ENCODE measurements around the gene PIRT.
"Not testable (repeated sequence)": the region's sequence is repeated elsewhere in the genome, so short reads cannot be mapped to it uniquely, and the experiment has no call there.

PIRT gene

GRCh38 chr17:10859051-10859450 lies 21.2 kb upstream of the PIRT start:
- Histone ChIP-seq H3K9ac (ENCODE audit: insufficient read length) (no peak overlapping the region), H3K9me3 (ENCODE audit: low read depth, low read length) (no peaks in the 10 kb centered on the region), H3K36me3 (ENCODE audit: insufficient read depth, low read length) (no peaks in the 10 kb centered on the region), H3K27ac (no peak overlapping the region), H3K4me3 (no peak overlapping the region)
- no peak for DNase-seq (ENCODE audit: low read depth, low spot score)
- TF ChIP-seq FOXP2 (optimal IDR thresholded peaks at IDR 0.05; ENCODE audit: control extremely low read depth, extremely low read length, insufficient read depth) = no peak
- TF ChIP-seq EZH2 (IDR thresholded peaks at IDR 0.05) = no peak
- no peak for TF ChIP-seq POLR2AphosphoS5 (IDR thresholded peaks at IDR 0.05; ENCODE audit: borderline replicate concordance, low read depth, low read length)

- Histone ChIP-seq H3K4me3 (no peak overlapping the region), H3K36me3 (ENCODE audit: insufficient read depth, low read length) (no peaks in the 10 kb centered on the region), H3K9ac (ENCODE audit: insufficient read length) (no peak overlapping the region), H3K9me3 (ENCODE audit: low read depth, low read length) (no peaks in the 10 kb centered on the region), H3K27ac (no peak overlapping the region)
- no peak for DNase-seq (ENCODE audit: low read depth, low spot score)
- TF ChIP-seq EZH2 (IDR thresholded peaks at IDR 0.05) = no peak
- TF ChIP-seq POLR2AphosphoS5 (IDR thresholded peaks at IDR 0.05; ENCODE audit: borderline replicate concordance, low read depth, low read length) = no peak
- no peak for TF ChIP-seq FOXP2 (optimal IDR thresholded peaks at IDR 0.05; ENCODE audit: control extremely low read depth, extremely low read length, insufficient read depth)
These were observed 20.1 kb upstream of the PIRT start for GRCh38 chr17:10857976-10858375.

GRCh38 chr17:10846636-10847035 lies 8.7 kb upstream of the PIRT start:
- DNase-seq (ENCODE audit: low read depth, low spot score); H3K36me3 ChIP-seq (ENCODE audit: insufficient read depth, low read length); H3K9me3 ChIP-seq (ENCODE audit: low read depth, low read length); H3K27ac ChIP-seq; H3K9ac ChIP-seq (ENCODE audit: insufficient read length); H3K4me3 ChIP-seq: not testable (repeated sequence)

- peak overlapping the region; percentile 84 for H3K4me3 ChIP-seq
- no peak for TF ChIP-seq POLR2AphosphoS5 (IDR thresholded peaks at IDR 0.05; ENCODE audit: borderline replicate concordance, low read depth, low read length)
- TF ChIP-seq FOXP2 (optimal IDR thresholded peaks at IDR 0.05; ENCODE audit: control extremely low read depth, extremely low read length, insufficient read depth) = no peak
- TF ChIP-seq EZH2 (IDR thresholded peaks at IDR 0.05) = no peak
- DNase-seq (ENCODE audit: low read depth, low spot score) = no peak
These were observed 7.5 kb upstream of the PIRT start for GRCh38 chr17:10845388-10845751.

GRCh38 chr17:10844621-10845387 lies 6.9 kb upstream of the PIRT start:
- Histone ChIP-seq H3K9ac (ENCODE audit: insufficient read length) (peak overlapping the region; percentile 55), H3K27ac (no peak overlapping the region), H3K9me3 (ENCODE audit: low read depth, low read length) (no peaks in the 10 kb centered on the region), H3K4me3 (peak overlapping the region; percentile 84), H3K36me3 (ENCODE audit: insufficient read depth, low read length) (no peaks in the 10 kb centered on the region)
- TF ChIP-seq EZH2 (IDR thresholded peaks at IDR 0.05) (no peak), FOXP2 (optimal IDR thresholded peaks at IDR 0.05; ENCODE audit: control extremely low read depth, extremely low read length, insufficient read depth) (no peak), POLR2AphosphoS5 (IDR thresholded peaks at IDR 0.05; ENCODE audit: borderline replicate concordance, low read depth, low read length) (no peak)
- no peak for DNase-seq (ENCODE audit: low read depth, low spot score)

More at GRCh38 chr17:10845388-10845751, 7.5 kb upstream of the PIRT start:
- Histone ChIP-seq H3K9me3 (ENCODE audit: low read depth, low read length) (no peaks in the 10 kb centered on the region), H3K9ac (ENCODE audit: insufficient read length) (no peak overlapping the region), H3K36me3 (ENCODE audit: insufficient read depth, low read length) (no peaks in the 10 kb centered on the region), H3K27ac (no peak overlapping the region)

- H3K4me3 ChIP-seq = no peak overlapping the region
- H3K9ac ChIP-seq (ENCODE audit: insufficient read length) = no peak overlapping the region
- H3K9me3 ChIP-seq (ENCODE audit: low read depth, low read length) = no peaks in the 10 kb centered on the region
- H3K36me3 ChIP-seq (ENCODE audit: insufficient read depth, low read length) = no peaks in the 10 kb centered on the region
- no peak overlapping the region for H3K27ac ChIP-seq
- no peak for DNase-seq (ENCODE audit: low read depth, low spot score)
- no peak for TF ChIP-seq FOXP2 (optimal IDR thresholded peaks at IDR 0.05; ENCODE audit: control extremely low read depth, extremely low read length, insufficient read depth)
- no peak for TF ChIP-seq EZH2 (IDR thresholded peaks at IDR 0.05)
- TF ChIP-seq POLR2AphosphoS5 (IDR thresholded peaks at IDR 0.05; ENCODE audit: borderline replicate concordance, low read depth, low read length) = no peak
These were observed 5.9 kb upstream of the PIRT start for GRCh38 chr17:10843811-10844210.

GRCh38 chr17:10842658-10843057 lies 4.8 kb upstream of the PIRT start:
- Histone ChIP-seq H3K36me3 (ENCODE audit: insufficient read depth, low read length) (no peaks in the 10 kb centered on the region), H3K4me3 (no peak overlapping the region), H3K9me3 (ENCODE audit: low read depth, low read length) (no peaks in the 10 kb centered on the region), H3K9ac (ENCODE audit: insufficient read length) (no peak overlapping the region), H3K27ac (no peak overlapping the region)
- DNase-seq (ENCODE audit: low read depth, low spot score) = no peak
- TF ChIP-seq EZH2 (IDR thresholded peaks at IDR 0.05) = no peak

- TF ChIP-seq EZH2 (IDR thresholded peaks at IDR 0.05) (no peak), POLR2AphosphoS5 (IDR thresholded peaks at IDR 0.05; ENCODE audit: borderline replicate concordance, low read depth, low read length) (no peak), FOXP2 (optimal IDR thresholded peaks at IDR 0.05; ENCODE audit: control extremely low read depth, extremely low read length, insufficient read depth) (no peak)
- no peaks in the 10 kb centered on the region for H3K9me3 ChIP-seq (ENCODE audit: low read depth, low read length)
- H3K4me3 ChIP-seq = no peak overlapping the region
- no peak overlapping the region for H3K9ac ChIP-seq (ENCODE audit: insufficient read length)
- DNase-seq (ENCODE audit: low read depth, low spot score) = no peak
- H3K36me3 ChIP-seq (ENCODE audit: insufficient read depth, low read length) = no peaks in the 10 kb centered on the region
- H3K27ac ChIP-seq = no peak overlapping the region
These were observed 795 bp upstream of the PIRT start for GRCh38 chr17:10838682-10839081.

GRCh38 chr17:10836966-10837590 lies 809 bp downstream of the PIRT start:
- no peak overlapping the region for H3K9ac ChIP-seq (ENCODE audit: insufficient read length)
- TF ChIP-seq POLR2AphosphoS5 (IDR thresholded peaks at IDR 0.05; ENCODE audit: borderline replicate concordance, low read depth, low read length) (no peak), EZH2 (IDR thresholded peaks at IDR 0.05) (no peak), FOXP2 (optimal IDR thresholded peaks at IDR 0.05; ENCODE audit: control extremely low read depth, extremely low read length, insufficient read depth) (no peak)
- H3K27ac ChIP-seq = no peak overlapping the region
- H3K9me3 ChIP-seq (ENCODE audit: low read depth, low read length) = no peaks in the 10 kb centered on the region
- no peaks in the 10 kb centered on the region for H3K36me3 ChIP-seq (ENCODE audit: insufficient read depth, low read length)
- DNase-seq (ENCODE audit: low read depth, low spot score) = no peak
- H3K4me3 ChIP-seq = no peak overlapping the region

All from SK-N-MC (cell line).